ENCODE measurements around the gene ASCC1. TPM values are rescaled to one million over a fixed set of nuclear protein-coding genes. Genes with fewer than 3 reads are reported as not detected.

The ASCC1 gene
- total and polyA plus RNA-seq, 2 donors from 2014 or later: 24.0 to 36.1 TPM

DNA sequence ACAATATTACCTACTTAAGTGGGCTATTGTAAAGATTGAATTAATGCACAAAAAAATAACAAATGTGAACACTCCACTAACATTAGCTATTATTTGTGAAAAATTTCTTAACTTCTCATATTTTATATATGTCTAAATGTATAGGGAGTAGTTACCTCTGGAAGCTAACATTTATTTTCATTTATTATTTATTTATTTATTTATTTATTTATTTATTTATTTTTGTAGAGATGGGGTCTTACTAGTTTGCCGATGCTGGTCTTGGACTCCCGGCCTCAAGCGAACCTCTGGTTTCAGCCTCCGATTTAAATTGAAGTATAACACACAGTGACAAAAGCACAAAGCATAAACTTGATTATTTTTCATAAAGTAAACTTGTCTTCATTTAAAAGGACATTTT, 122.6 kb downstream of the ASCC1 start:
- H3K4me1 ChIP-seq (ENCODE audit: control insufficient read depth in 2 of 3, insufficient read depth in 2 of 3, low read depth in 1 of 3, low read length in 3 of 3): peaks cover 0 to 2% (median 0%) of the 10 kb centered on the region in 3 donors
- peaks cover 0 to 8% (median 0%) of the 10 kb centered on the region in 3 donors for H3K36me3 ChIP-seq (ENCODE audit: control insufficient read depth in 2 of 3, insufficient read depth in 3 of 3, low read length in 3 of 3)
- no peak overlapping the region for H3K9ac ChIP-seq (ENCODE audit: low read length in 3 of 3)
- H3K27ac ChIP-seq (ENCODE audit: low read depth in 2 of 2, low read length in 2 of 2): no peak overlapping the region
- intact Hi-C loops (cut with DNase I): no loop called here
- no peaks in the 10 kb centered on the region for H3K9me3 ChIP-seq (ENCODE audit: control insufficient read depth in 2 of 3, insufficient read depth in 1 of 3, low read length in 3 of 3)
- H3K4me3 ChIP-seq (ENCODE audit: low read length in 3 of 3): no peak overlapping the region
- TF ChIP-seq, protein P1, sequence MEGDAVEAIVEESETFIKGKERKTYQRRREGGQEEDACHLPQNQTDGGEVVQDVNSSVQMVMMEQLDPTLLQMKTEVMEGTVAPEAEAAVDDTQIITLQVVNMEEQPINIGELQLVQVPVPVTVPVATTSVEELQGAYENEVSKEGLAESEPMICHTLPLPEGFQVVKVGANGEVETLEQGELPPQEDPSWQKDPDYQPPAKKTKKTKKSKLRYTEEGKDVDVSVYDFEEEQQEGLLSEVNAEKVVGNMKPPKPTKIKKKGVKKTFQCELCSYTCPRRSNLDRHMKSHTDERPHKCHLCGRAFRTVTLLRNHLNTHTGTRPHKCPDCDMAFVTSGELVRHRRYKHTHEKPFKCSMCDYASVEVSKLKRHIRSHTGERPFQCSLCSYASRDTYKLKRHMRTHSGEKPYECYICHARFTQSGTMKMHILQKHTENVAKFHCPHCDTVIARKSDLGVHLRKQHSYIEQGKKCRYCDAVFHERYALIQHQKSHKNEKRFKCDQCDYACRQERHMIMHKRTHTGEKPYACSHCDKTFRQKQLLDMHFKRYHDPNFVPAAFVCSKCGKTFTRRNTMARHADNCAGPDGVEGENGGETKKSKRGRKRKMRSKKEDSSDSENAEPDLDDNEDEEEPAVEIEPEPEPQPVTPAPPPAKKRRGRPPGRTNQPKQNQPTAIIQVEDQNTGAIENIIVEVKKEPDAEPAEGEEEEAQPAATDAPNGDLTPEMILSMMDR (IDR thresholded peaks at IDR 0.05; ENCODE audit: borderline replicate concordance, extremely low read depth, insufficient read depth): no peak
- no peaks in the 10 kb centered on the region for H3K27me3 ChIP-seq (ENCODE audit: control insufficient read depth, insufficient read depth, low read length)
- FAIRE-seq (no peak), DNase-seq (no peak)

DNA sequence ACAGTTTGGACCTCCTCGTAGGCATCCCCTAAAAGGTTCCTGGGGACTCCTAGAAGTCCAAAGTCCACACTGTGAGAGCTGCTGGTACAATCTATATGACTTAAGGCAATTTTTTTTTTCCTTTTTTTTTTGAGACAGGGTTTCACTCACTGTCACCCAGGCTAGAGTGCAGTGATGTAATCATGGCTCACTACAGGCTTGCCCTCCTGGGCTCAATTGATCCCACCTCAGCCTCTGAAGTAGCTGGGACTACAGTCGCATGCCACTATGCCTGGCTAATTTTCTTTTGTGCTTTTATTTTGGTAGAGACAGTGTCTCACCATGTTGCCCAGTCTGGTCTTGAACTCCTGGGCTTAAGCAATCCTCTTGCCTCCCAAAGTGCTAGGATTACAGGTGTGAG, 123.1 kb downstream of the ASCC1 start:
- no peak overlapping the region for H3K27ac ChIP-seq (ENCODE audit: low read depth in 2 of 2, low read length in 2 of 2)
- no peak for FAIRE-seq
- H3K27me3 ChIP-seq (ENCODE audit: control insufficient read depth, insufficient read depth, low read length): peaks cover under 1% of the 10 kb centered on the region
- intact Hi-C loops (cut with DNase I): no loop called here
- TF ChIP-seq, protein P1 (IDR thresholded peaks at IDR 0.05; ENCODE audit: borderline replicate concordance, extremely low read depth, insufficient read depth): no peak
- no peak overlapping the region for H3K4me3 ChIP-seq (ENCODE audit: low read length in 3 of 3)
- H3K9me3 ChIP-seq (ENCODE audit: control insufficient read depth in 2 of 3, insufficient read depth in 1 of 3, low read length in 3 of 3): no peaks in the 10 kb centered on the region
- no peak for DNase-seq
- H3K9ac ChIP-seq (ENCODE audit: low read length in 3 of 3): no peak overlapping the region
- H3K36me3 ChIP-seq (ENCODE audit: control insufficient read depth in 2 of 3, insufficient read depth in 3 of 3, low read length in 3 of 3): peaks cover 0 to 8% (median 0%) of the 10 kb centered on the region in 3 donors
- H3K4me1 ChIP-seq (ENCODE audit: control insufficient read depth in 2 of 3, insufficient read depth in 2 of 3, low read depth in 1 of 3, low read length in 3 of 3): peaks cover 0 to 5% (median 0%) of the 10 kb centered on the region in 3 donors

DNA sequence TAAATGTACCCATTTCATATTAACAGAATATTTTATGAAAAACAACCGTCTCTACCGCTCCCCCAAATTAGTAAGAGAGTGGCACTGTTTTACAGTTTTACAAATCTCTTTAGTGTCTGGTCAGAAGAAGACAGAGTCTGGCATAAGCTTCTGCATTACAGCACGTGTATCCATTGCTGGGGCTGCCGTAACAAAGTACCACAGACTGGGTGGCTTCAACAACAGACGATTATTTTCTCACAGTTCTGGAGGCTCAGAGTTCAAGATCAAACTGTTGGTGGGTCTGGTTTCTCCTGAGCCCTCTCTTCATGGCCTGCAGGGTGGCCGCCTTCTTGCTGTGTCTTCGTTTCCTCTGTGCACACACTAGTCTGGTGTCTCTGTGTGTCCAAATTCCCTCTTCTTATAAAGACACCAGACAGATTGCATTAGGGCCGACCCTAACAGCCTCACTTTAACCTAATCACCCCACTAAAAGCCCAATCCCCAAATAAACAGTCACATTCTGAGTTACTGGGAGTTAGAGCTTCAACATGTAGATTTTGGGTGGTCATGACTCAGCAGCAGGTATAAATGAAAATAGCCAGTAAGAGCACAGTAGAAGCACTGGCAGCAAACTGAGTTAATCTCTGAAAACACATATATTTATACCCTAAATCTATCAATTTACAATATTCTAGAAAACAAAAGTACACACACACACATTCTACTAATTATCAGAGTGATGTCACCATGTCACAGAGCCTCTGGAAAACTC, 123.7 kb downstream of the ASCC1 start:
- Histone ChIP-seq H3K9ac (ENCODE audit: low read length in 3 of 3) (no peak overlapping the region), H3K4me1 (ENCODE audit: control insufficient read depth in 2 of 3, insufficient read depth in 2 of 3, low read depth in 1 of 3, low read length in 3 of 3) (peaks cover 0 to 10% (median 0%) of the 10 kb centered on the region in 3 donors), H3K9me3 (ENCODE audit: control insufficient read depth in 2 of 3, insufficient read depth in 1 of 3, low read length in 3 of 3) (no peaks in the 10 kb centered on the region), H3K4me3 (ENCODE audit: low read length in 3 of 3) (no peak overlapping the region), H3K36me3 (ENCODE audit: control insufficient read depth in 2 of 3, insufficient read depth in 3 of 3, low read length in 3 of 3) (peaks cover 0 to 8% (median 0%) of the 10 kb centered on the region in 3 donors), H3K27me3 (ENCODE audit: control insufficient read depth, insufficient read depth, low read length) (peaks cover 2% of the 10 kb centered on the region), H3K27ac (ENCODE audit: low read depth in 2 of 2, low read length in 2 of 2) (no peak overlapping the region)
- intact Hi-C loops (cut with DNase I): no loop called here
- FAIRE-seq (no peak), DNase-seq (no peak)
- TF ChIP-seq, protein P1 (IDR thresholded peaks at IDR 0.05; ENCODE audit: borderline replicate concordance, extremely low read depth, insufficient read depth): no peak

Data from kidney (tissue), 14 donors.